ENCODE results near the gene GABRG1. TPM values are rescaled to one million over a fixed set of nuclear protein-coding genes. Genes with fewer than 3 reads are reported as not detected.

The GABRG1 gene
- not detected for total RNA-seq

DNA sequence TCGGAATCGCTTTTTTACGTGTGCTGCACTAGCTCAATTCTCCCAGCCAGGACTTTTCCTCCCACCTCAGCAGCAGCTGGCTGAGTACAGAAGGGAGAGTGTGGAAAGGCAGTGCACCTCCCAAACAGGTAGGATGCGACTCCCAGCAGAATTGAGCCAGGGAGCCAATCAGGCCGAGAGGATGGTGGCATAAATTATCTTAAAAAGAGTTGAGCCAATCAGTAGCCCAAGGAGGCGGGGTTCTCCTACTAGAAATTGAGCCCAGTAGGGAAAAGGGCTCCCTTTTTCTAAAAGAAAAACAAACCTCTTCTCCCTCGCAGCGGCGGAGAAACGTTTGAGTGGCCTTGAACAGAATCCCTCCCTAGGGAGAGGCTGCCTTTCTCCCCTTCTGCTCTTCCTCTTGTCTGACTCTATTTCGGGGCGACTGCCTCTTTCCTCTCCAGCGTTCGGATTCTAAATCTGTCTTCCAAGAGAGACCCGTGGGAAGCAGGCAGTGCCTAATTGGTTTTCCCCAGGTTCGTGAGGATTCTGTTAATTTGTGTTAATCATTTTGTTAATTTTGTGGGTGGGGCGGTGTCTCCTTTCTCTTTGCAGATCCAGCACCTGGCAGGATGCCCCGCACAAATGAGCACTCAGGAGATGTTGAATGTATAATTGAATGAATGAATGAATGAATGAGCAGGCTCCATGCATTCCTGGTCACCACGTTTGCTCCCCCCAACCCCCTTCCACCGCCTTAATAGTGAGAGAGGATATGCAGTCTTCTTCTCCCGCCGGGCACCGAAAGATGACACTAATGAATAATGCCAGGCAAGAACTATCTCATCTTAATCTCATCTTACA, at the start of gene GABRG1:
GABRG1 (minus strand) TSS at position 142 of the 843 bp plus-strand sequence; CDS start at position 1, 141 bp downstream.
- no peak for DNase-seq (ENCODE audit: low spot score)

DNA sequence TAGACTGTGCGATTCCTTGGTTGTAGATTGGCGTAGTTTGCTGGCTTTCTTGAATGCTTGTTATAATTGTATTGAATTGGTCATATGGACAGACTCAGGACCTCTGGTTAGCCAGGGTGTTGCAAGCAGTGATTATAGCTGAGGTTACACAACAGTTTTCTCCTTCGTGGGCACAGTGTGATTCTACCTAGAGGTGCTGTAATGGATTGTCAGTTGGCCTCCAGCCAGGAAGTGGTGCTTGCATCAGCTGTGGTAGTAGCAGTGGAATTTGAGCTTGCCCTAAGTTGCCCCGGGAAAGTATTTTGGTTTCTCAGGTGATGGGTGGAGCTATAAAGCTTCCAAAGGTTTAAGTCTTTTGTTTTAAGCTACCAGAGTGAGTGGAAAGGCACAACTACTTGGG, 23.1 kb upstream of the GABRG1 start:
- DNase-seq (ENCODE audit: low spot score): no peak

DNA sequence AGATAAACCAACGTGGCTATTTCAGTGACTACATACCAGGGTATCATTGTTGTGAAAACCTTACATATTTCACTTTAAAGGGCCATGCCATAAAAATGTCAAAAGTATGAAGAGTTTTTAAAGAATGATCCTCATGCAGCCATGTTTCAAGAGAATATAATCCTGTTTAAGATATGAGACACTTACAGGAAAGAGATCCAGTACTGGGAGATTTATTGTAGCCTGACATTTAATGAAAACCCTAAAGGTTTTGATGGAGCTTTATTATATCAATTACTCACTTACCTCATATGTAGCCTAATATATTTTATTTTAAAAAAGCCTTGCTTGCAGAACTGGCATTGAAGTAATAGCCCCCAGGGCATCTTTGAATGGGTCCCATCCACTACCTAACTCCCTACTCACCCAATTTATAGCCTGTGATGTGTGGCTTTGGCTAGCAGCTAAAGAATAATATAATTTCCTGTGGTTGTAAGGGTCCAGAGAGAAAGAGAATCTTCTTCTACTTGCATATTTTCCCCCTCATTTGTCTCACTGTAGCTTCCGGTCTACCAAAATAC, 7.7 kb upstream of the GABRG1 start:
- DNase-seq (ENCODE audit: low spot score): no peak

DNA sequence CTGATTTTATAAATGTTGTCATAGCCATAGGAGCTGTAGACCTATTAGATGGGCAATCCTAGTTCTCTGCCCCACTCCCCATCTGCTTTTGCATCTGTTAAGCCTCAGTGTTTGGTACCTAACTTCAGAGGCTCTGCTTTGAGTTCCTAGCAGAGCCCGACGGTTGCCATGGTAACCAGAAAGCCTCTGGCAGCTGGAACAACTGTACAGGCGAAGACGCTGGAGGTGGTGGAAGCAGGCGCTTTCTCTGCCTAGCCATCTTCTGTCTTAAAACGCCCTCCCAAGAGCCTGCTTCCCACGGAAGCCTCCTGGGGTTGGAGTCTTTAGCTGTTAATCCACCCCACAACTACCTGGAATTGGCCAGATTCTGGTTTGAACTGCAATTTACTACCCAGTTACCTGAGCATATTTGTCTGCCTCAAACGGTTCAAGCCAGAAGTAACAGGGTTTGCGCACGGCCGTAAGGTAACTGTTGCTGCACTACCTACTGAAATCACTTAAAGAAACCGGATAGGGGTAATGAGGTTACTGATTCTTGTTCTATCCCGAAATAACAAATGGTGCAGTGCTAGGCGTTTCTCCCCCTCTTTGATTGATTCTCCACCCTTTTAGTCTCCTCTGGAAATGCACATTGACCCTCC, 1.0 kb upstream of the GABRG1 start:
- no peak for DNase-seq (ENCODE audit: low spot score)

DNA sequence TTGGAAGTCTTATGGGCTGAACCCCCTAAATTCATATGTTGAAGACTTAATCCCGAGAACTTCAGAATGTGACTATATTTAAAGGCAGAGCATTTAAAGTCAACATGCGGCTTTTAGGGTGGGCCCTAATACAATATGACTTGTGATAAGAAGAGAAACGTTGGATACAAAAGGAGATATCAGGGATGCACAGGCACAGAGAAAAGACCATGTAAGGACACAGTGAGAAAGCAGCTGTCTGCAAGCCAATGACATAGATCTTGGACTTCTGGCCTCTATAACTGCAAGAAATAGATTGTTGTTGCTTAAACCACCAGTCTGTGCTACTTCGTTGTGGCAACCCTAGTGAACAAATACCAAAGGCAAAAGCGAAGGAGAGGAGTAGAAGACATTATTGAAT, 42.2 kb downstream of the GABRG1 start:
- no peak for DNase-seq (ENCODE audit: low spot score)

DNA sequence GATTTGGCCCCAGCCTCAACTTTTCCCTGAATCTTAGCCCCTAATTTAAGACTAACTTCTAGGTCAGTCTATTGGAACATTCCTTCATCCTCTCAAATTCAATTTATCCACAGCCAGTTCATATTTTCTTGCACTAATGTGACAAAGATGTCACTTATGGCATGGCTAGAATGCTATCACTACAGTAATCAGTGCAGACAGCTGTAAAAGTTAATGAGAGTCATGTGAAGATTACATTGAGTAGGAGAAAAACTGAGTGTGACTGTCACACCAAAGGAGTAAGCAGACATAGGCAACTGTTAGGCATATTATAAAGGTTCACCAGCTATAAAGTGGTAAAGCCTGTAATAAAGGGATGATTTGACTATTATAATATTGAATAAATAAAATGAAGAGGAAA, 42.6 kb downstream of the GABRG1 start:
- no peak for DNase-seq (ENCODE audit: low spot score)

DNA sequence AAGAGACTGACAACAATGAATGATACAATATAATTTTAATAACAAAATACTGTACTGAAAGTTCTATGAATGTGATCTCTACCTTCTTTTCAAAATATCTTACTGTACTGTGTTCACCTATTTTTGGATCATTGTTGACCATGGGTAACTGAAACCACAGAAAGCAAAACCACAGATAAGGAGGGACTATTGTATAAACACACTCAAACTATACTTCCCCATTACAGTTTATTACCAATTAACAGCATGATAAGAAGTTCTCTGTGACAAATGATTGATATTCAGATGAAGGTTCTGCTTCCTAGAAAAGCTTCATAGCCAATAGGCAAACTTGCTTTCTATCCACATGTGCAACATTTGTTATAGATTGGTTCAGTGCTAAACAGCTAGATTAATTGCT, 50.1 kb downstream of the GABRG1 start:
- DNase-seq (ENCODE audit: low spot score): no peak

DNA sequence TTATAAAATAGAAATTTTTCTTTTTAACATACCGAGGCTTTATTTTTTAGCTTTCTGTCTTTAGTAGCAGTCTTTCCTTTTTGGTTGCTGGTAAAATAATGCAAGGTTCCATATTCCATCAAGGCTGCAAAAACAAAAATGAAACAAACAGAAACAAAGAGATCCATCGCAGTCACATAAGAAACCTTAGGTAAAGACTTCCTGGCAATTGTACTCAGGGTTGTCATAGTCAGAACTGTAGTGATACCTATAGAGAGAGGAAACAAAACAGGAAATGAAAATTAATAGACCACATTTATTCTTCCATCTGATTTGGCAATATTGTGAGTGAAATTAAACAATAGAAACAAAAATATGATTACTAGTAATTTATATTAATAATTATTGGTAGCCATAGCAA, 72.5 kb downstream of the GABRG1 start:
- DNase-seq (ENCODE audit: low spot score): no peak

DNA sequence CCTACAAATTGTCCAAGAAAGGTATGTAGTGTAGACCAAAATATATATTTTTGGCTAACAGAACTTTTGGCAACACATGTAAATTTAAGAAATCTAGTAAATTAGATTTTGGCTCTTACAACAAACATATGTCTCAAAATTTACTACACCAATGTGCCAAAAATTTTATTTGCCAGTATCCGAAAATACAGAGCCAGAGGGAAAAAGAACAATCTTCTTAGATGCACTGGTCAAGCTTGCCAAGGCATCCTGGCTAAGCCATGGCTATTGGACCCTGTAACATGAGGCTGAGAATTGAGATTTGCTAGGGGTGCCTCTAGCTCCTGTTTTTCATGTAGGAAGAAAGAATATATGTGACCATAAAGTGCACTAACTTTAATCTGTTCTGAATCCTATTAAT, 91.8 kb downstream of the GABRG1 start:
- no peak for DNase-seq (ENCODE audit: low spot score)

DNA sequence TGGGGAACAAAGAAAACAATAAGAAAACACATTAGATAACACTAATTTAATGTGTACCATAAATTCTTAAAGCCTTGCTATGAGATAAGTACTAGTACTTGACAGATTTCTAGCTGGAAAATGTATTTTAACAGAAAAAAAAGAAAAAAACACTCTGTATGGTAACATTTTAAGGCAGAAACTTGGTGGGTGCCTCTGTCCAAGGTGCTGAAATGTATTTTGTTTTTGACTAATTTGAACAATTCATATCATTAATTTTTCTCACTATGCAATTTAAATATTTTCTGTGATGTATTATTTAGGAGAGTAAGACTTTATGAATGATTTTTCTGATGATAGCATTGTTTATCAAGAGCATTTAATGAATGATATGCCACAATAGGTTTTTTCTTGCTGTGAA, 107.5 kb downstream of the GABRG1 start:
- DNase-seq (ENCODE audit: low spot score): no peak

DNA sequence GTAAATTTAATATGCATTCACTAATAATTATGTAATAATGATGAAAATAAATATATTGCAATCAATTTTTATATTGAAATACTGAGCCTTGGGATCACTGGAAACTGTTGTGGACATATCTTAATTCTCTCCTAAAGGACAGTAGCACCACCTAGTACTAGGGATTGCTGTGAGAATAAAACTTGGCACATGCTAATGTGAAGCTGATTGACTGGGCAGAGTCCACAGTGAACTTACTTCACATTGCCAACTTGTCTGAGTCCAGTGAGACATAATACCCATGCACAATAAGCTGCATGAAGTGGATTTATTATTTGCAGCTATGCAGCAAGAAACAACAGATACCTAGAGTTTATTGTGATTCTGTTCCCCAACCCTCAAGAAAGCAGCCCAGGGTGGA, 131.1 kb downstream of the GABRG1 start:
- no peak for DNase-seq (ENCODE audit: low spot score)

DNA sequence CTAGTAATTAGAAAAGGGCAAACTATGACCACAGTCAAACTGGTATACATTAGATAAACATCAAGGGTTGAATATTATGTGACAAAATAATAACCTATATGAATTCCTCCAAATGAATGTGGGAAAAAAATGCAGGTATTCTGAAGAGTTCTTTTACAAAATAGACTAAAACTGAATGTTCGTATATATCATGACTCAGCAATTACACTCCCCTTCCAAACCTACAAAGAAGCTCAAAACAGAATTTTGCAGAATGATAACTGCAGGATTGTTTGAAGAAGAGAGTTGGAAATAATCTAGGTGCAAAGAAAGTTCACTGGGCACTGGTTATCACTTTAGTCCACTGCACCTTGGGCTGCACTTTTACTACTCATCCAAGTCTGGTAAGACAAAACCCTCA, 134.1 kb downstream of the GABRG1 start:
- no peak for DNase-seq (ENCODE audit: low spot score)

DNA sequence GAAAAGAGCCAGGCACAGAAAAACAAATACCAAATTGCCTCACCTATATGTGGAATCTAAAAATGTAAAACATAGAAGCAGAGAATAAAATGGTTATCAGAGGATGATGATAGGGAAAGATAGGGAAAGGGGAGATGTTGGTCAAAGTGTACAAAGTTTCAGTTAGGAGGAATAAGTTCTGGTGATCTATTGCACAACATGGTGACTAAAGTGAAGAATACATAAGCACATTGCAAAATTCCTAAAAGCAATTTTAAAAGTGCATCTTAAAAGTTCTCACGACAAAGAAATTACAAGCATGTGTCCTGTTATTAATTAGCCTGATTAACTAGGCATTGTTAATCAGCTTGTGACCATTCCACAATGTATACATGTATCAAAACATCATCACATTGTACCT, 136.0 kb downstream of the GABRG1 start:
- DNase-seq (ENCODE audit: low spot score): no peak
